ENCODE measurements around the gene OR5V1.
"Not testable (repeated sequence)": the region's sequence is repeated elsewhere in the genome, so short reads cannot be mapped to it uniquely, and the experiment has no call there.

- TF ChIP-seq CTCF (IDR thresholded peaks at IDR 0.05; ENCODE audit: poor library complexity, severe bottlenecking); POLR2AphosphoS5 (IDR thresholded peaks at IDR 0.05); EZH2 (IDR thresholded peaks at IDR 0.05; ENCODE audit: borderline replicate concordance, insufficient read depth, low read length, poor library complexity, severe bottlenecking): not testable (repeated sequence)
Observed at GRCh38 chr6:29349348-29349747, 19.3 kb downstream of the OR5V1 start.

Data from neural cell (in vitro differentiated cells).